PC-3 (cell line): Measurements from ENCODE around the gene FAM171A1. TPM values are rescaled to one million over a fixed set of nuclear protein-coding genes. Genes with fewer than 3 reads are reported as not detected.

ENCODE experiments used
- ATAC-seq: fragments of 200-7000 bp; cut with Tn5 transposase; 2 replicates; pipeline ENCODE4 v1.9.1; 2020; ENCODE audit warnings: mild to moderate bottlenecking, moderate library complexity
- BruUV-seq: library from RNA; stranded (reverse); fragments of 400-500 nt; replicated peaks from 2 replicates; lab custom pipeline; 2021; lab: Mats Ljungman, UMichigan
- CTCF ChIA-PET: fragments of 300-600 bp; sonication (Branson Sonifier 250); formaldehyde crosslinking; loops from one replicate; lab custom pipeline; 2022; ENCODE audit warnings: antibody characterized with exemption; lab: Charles Lee
- POLR2A ChIA-PET: fragments of 300-600 bp; sonication (Branson Sonifier 250); formaldehyde crosslinking; loops from one replicate; lab custom pipeline; 2022; ENCODE audit warnings: antibody characterized with exemption; ENCODE audit not compliant: unreplicated experiment; lab: Charles Lee
- DNase-seq: peaks from one replicate; pipeline ENCODE4 v3.0.0-alpha.2; 2015
- H2AFZ ChIP-seq: fragments of 300-600 bp; sonication (generic); 2 replicates; pipeline ENCODE4 v1.6.0; 2016; ENCODE audit warnings: antibody characterized with exemption, low read length
- H3F3A ChIP-seq: fragments of 300-600 bp; sonication (generic); one replicate; pipeline ENCODE4 v1.6.0; 2017; ENCODE audit warnings: antibody characterized with exemption, low read length, control low read depth, mild to moderate bottlenecking; ENCODE audit not compliant: unreplicated experiment
- H3K27ac ChIP-seq: fragments of 300-600 bp; sonication (generic); 2 replicates; pipeline ENCODE4 v1.5.1; 2016; ENCODE audit warnings: mild to moderate bottlenecking, low read length
- H3K27me3 ChIP-seq: fragments of 300-600 bp; sonication (generic); 2 replicates; pipeline ENCODE4 v1.6.1; 2016; ENCODE audit warnings: low read length, mixed read lengths
- H3K36me3 ChIP-seq: fragments of 300-600 bp; sonication (generic); 2 replicates; pipeline ENCODE4 v1.6.1; 2016; ENCODE audit warnings: low read depth, mixed run types, low read length, mixed read lengths
- H3K4me1 ChIP-seq: fragments of 300-600 bp; sonication (generic); 2 replicates; pipeline ENCODE4 v1.5.1; 2016; ENCODE audit warnings: low read length; ENCODE audit not compliant: insufficient read depth
- H3K4me2 ChIP-seq: fragments of 300-600 bp; sonication (generic); 2 replicates; pipeline ENCODE4 v1.6.0; 2016; ENCODE audit warnings: low read length
- H3K4me3 ChIP-seq: fragments of 300-600 bp; sonication (generic); 2 replicates; pipeline ENCODE4 v1.5.1; 2016; ENCODE audit warnings: mild to moderate bottlenecking, low read length, mixed read lengths
- H3K79me2 ChIP-seq: fragments of 300-600 bp; sonication (generic); 2 replicates; pipeline ENCODE4 v1.6.1; 2017; ENCODE audit warnings: low read length, mixed read lengths
- H3K9ac ChIP-seq: fragments of 300-600 bp; sonication (generic); 2 replicates; pipeline ENCODE4 v1.6.0; 2016; ENCODE audit warnings: mild to moderate bottlenecking, low read length
- H3K9me2 ChIP-seq: fragments of 300-600 bp; sonication (generic); replicated peaks from 2 replicates; pipeline ENCODE4 v1.6.1; 2016; ENCODE audit warnings: mixed run types, low read length, mixed read lengths
- H3K9me3 ChIP-seq: fragments of 300-600 bp; sonication (generic); 2 replicates; pipeline ENCODE4 v1.6.1; 2016; ENCODE audit warnings: low read length, mixed read lengths
- H4K20me1 ChIP-seq: fragments of 300-600 bp; sonication (generic); 2 replicates; pipeline ENCODE4 v1.6.1; 2016; ENCODE audit warnings: low read length, mixed read lengths
- EZH2 ChIP-seq: fragments of 300-600 bp; sonication (generic); IDR thresholded peaks from one replicate; pipeline ENCODE4 v1.6.1; 2017; ENCODE audit warnings: antibody characterized with exemption, mild to moderate bottlenecking, low read length; ENCODE audit not compliant: unreplicated experiment
- EZH2phosphoT487 ChIP-seq: fragments of 300-600 bp; sonication (generic); IDR thresholded peaks from 2 replicates; pipeline ENCODE4 v1.6.1; 2018; ENCODE audit warnings: mild to moderate bottlenecking, antibody characterized with exemption, low read length, borderline replicate concordance
- intact Hi-C: fragments of 100-400 bp; cut with micrococcal nuclease; formaldehyde crosslinking; loops from 2 replicates; pipeline ENCODE4 v1.9.0; 2023
- total RNA-seq: library from RNA; depleted of rRNA; stranded (reverse); fragments of >200 nt; gene quantifications from 2 replicates; pipeline ENCODE4 v1.2.3, GENCODE V29; 2014
- TF ChIP-seq, protein P1 (sequence below): fragments of 300-600 bp; sonication (generic); conservative IDR thresholded peaks from 2 replicates; pipeline ENCODE4 v1.5.1; 2017; ENCODE audit warnings: antibody characterized with exemption, low read depth, mild to moderate bottlenecking, low read length

The FAM171A1 gene
- total RNA-seq, 1 experiment from 2014 or later: 10.4 TPM

DNA sequence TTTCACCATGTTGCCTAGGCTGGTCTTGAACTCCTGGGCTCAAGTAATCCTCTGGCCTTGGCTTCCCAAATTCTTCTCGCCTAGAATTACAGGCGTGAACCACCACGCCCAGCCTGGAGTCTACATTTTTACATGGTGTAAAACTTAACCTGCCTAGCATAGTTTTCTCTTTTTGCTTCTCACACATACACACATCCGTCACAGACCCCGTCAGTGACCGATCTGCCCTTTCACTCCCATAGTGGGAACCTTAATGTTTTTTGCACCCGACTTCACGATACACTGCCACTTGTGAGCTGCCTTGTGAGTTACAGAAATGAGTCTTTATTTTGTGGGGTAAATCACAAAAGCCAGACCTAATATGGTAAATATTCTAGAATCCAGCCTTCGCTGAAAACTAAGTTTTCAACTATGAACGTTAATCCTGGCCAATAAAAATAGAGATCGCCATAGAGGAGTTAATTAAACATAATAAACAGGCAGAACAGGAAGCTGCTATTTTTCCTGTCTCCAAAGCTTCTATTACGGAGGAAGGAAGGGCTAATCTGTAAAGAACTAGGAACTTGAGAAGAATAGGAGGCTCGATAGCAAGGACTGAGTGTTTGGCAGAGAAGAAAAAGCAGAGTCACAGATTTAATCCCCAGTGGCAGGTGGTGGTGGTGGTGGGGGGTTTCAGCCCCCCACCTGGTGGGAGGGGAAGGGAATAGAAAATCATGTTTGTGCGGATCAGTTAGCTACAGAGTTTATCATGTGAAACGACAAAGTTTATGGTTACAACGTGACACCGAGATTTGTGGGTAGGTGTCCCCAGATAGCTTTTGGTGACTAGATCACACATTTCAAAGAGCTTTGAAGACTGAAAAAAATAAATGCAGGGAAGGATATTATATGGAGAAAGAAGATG is 14.7 kb upstream of the FAM171A1 start:
- no peak overlapping the region for H3K9ac ChIP-seq
- intact Hi-C loops: no loop called here
- H3K4me1 ChIP-seq: no peaks in the 10 kb centered on the region
- no peak overlapping the region for H3K4me2 ChIP-seq
- no peaks in the 10 kb centered on the region for H3K9me3 ChIP-seq
- BruUV-seq: no TSS peak
- ATAC-seq (no peak), DNase-seq (no peak)
- H3K79me2 ChIP-seq: no peaks in the 10 kb centered on the region
- no peaks in the 10 kb centered on the region for H3F3A ChIP-seq
- ChIA-PET CTCF (no interaction called here), POLR2A (no interaction called here)
- H2AFZ ChIP-seq: no peak overlapping the region
- no peaks in the 10 kb centered on the region for H3K27me3 ChIP-seq
- H3K9me2 ChIP-seq: no peaks in the 10 kb centered on the region
- no peaks in the 10 kb centered on the region for H4K20me1 ChIP-seq
- H3K36me3 ChIP-seq: no peaks in the 10 kb centered on the region
- TF ChIP-seq EZH2 (no peak), EZH2phosphoT487 (no peak)
- TF ChIP-seq, protein P1, sequence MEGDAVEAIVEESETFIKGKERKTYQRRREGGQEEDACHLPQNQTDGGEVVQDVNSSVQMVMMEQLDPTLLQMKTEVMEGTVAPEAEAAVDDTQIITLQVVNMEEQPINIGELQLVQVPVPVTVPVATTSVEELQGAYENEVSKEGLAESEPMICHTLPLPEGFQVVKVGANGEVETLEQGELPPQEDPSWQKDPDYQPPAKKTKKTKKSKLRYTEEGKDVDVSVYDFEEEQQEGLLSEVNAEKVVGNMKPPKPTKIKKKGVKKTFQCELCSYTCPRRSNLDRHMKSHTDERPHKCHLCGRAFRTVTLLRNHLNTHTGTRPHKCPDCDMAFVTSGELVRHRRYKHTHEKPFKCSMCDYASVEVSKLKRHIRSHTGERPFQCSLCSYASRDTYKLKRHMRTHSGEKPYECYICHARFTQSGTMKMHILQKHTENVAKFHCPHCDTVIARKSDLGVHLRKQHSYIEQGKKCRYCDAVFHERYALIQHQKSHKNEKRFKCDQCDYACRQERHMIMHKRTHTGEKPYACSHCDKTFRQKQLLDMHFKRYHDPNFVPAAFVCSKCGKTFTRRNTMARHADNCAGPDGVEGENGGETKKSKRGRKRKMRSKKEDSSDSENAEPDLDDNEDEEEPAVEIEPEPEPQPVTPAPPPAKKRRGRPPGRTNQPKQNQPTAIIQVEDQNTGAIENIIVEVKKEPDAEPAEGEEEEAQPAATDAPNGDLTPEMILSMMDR: no peak
- H3K27ac ChIP-seq: no peak overlapping the region
- H3K4me3 ChIP-seq: no peak overlapping the region

DNA sequence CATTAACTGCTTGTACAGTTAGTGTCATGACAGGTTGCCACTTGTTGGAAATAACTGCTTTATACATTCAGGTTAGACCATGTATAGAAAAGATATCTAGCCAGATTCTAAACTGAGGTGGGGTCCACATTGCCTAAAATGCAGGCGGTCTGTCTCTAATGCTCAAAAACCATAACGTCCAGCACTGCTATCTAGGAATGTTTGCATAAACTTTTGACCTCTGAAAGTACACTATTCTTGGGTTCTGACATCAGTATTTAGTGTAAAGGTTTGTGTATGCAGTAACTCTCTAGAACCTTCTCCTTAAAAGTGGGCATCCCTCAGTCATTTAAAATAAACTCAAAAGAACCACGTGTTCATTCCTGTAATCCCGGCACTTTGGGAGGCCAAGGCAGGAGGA is 10.3 kb upstream of the FAM171A1 start:
- TF ChIP-seq, protein P1: no peak
- no peak for TF ChIP-seq EZH2phosphoT487
- TF ChIP-seq EZH2: no peak
- Histone ChIP-seq H4K20me1 (no peaks in the 10 kb centered on the region), H3K79me2 (no peaks in the 10 kb centered on the region), H3K9ac (no peak overlapping the region), H2AFZ (no peak overlapping the region), H3K4me1 (no peaks in the 10 kb centered on the region), H3K27ac (no peak overlapping the region), H3K4me2 (no peak overlapping the region), H3K27me3 (no peaks in the 10 kb centered on the region), H3K4me3 (no peak overlapping the region), H3K9me2 (no peaks in the 10 kb centered on the region), H3K36me3 (no peaks in the 10 kb centered on the region), H3F3A (no peaks in the 10 kb centered on the region), H3K9me3 (no peaks in the 10 kb centered on the region)
- ChIA-PET POLR2A (no interaction called here), CTCF (no interaction called here)
- ATAC-seq (no peak), DNase-seq (no peak)
- BruUV-seq: no TSS peak
- intact Hi-C loops: no loop called here

DNA sequence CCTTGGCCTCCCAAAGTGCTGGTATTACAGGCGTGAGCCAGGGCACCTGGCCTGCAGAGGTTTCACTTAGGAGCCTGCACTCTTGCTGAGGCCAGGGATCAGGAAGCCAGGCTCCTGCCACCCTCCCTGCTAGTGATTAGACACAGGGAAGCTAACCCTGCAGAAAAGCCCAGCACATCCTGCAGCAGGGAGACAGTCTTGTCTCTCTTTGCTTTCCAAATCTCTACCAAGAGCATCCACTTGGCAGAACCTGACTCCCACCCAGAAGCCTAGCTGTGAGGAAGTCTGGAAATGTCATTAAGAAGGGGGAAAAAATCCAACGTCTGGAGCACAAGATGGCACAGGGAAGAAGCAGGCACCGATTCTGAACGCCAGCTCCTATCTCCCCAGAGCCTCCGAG is 8.0 kb upstream of the FAM171A1 start:
- ATAC-seq (no peak), DNase-seq (no peak)
- H3K9me3 ChIP-seq: no peaks in the 10 kb centered on the region
- no peak overlapping the region for H3K4me2 ChIP-seq
- no peaks in the 10 kb centered on the region for H3K9me2 ChIP-seq
- no peak overlapping the region for H2AFZ ChIP-seq
- no peak overlapping the region for H3K27ac ChIP-seq
- H3K79me2 ChIP-seq: no peaks in the 10 kb centered on the region
- intact Hi-C loops: no loop called here
- POLR2A ChIA-PET: no interaction called here
- H3K27me3 ChIP-seq: no peaks in the 10 kb centered on the region
- CTCF ChIA-PET: no interaction called here
- no TSS peak for BruUV-seq
- no peaks in the 10 kb centered on the region for H3K36me3 ChIP-seq
- no peak overlapping the region for H3K4me3 ChIP-seq
- no peaks in the 10 kb centered on the region for H3F3A ChIP-seq
- no peak for TF ChIP-seq EZH2
- no peak for TF ChIP-seq EZH2phosphoT487
- TF ChIP-seq, protein P1: no peak
- no peaks in the 10 kb centered on the region for H4K20me1 ChIP-seq
- H3K4me1 ChIP-seq: no peaks in the 10 kb centered on the region
- no peak overlapping the region for H3K9ac ChIP-seq
